ENCODE measurements around the gene NT5M.

GRCh38 chr17:17364338-17364667, 61.1 kb downstream of the NT5M start:
- TF ChIP-seq EZH2phosphoT487 (IDR thresholded peaks at IDR 0.05; ENCODE audit: borderline replicate concordance), result no peak
- TF ChIP-seq, protein P1, sequence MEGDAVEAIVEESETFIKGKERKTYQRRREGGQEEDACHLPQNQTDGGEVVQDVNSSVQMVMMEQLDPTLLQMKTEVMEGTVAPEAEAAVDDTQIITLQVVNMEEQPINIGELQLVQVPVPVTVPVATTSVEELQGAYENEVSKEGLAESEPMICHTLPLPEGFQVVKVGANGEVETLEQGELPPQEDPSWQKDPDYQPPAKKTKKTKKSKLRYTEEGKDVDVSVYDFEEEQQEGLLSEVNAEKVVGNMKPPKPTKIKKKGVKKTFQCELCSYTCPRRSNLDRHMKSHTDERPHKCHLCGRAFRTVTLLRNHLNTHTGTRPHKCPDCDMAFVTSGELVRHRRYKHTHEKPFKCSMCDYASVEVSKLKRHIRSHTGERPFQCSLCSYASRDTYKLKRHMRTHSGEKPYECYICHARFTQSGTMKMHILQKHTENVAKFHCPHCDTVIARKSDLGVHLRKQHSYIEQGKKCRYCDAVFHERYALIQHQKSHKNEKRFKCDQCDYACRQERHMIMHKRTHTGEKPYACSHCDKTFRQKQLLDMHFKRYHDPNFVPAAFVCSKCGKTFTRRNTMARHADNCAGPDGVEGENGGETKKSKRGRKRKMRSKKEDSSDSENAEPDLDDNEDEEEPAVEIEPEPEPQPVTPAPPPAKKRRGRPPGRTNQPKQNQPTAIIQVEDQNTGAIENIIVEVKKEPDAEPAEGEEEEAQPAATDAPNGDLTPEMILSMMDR (conservative IDR thresholded peaks at IDR 0.05; ENCODE audit: low read length), result no peak
